ENCODE measurements around the gene SETD7. TPM values are rescaled to one million over a fixed set of nuclear protein-coding genes. Genes with fewer than 3 reads are reported as not detected.

Gene SETD7
- total RNA-seq, 3 donors from 2014 or later: 10.2 to 68.4 (median 24.8) TPM

- H3K4me3 ChIP-seq: no peak overlapping the region
- TF ChIP-seq CTCF (IDR thresholded peaks at IDR 0.05): no peak
- intact Hi-C loops (cut with DNase I, micrococcal nuclease): loop anchor here in 1 of 2 donors (10.0 kb wide), 1 partner anchor 55 kb away; no protein-coding TSS in a partner anchor
- no peaks in the 10 kb centered on the region for H3K36me3 ChIP-seq (ENCODE audit: low read depth)
- DNase-seq (no peak), ATAC-seq (no peak)
- no peaks in the 10 kb centered on the region for H3K4me1 ChIP-seq (ENCODE audit: low read depth)
- no peaks in the 10 kb centered on the region for H3K9me3 ChIP-seq
These were observed 43.8 kb upstream of the SETD7 start for GRCh38 chr4:139599594-139600374.

GRCh38 chr4:139599076-139599475 is 43.1 kb upstream of the SETD7 start:
- no peak for DNase-seq
- intact Hi-C loops (cut with DNase I, micrococcal nuclease): no loop called here
- no peak for TF ChIP-seq CTCF (IDR thresholded peaks at IDR 0.05)
- Histone ChIP-seq H3K9me3 (no peaks in the 10 kb centered on the region), H3K4me3 (no peak overlapping the region), H3K4me1 (ENCODE audit: low read depth) (no peaks in the 10 kb centered on the region), H3K36me3 (ENCODE audit: low read depth) (no peaks in the 10 kb centered on the region)
- no peak for ATAC-seq

GRCh38 chr4:139596684-139597279 is 40.8 kb upstream of the SETD7 start:
- ATAC-seq: no peak
- H3K36me3 ChIP-seq (ENCODE audit: low read depth): no peaks in the 10 kb centered on the region
- no peaks in the 10 kb centered on the region for H3K4me1 ChIP-seq (ENCODE audit: low read depth)
- no peaks in the 10 kb centered on the region for H3K9me3 ChIP-seq
- H3K4me3 ChIP-seq: no peak overlapping the region
- DNase-seq: no peak
- TF ChIP-seq CTCF (IDR thresholded peaks at IDR 0.05): no peak
- intact Hi-C loops (cut with DNase I, micrococcal nuclease): no loop called here

GRCh38 chr4:139596034-139596683 is 40.1 kb upstream of the SETD7 start:
- ATAC-seq: no peak
- DNase-seq: no peak

More at GRCh38 chr4:139596034-139596683, 40.1 kb upstream of the SETD7 start:
- intact Hi-C loops (cut with DNase I, micrococcal nuclease): no loop called here
- no peaks in the 10 kb centered on the region for H3K36me3 ChIP-seq (ENCODE audit: low read depth)
- no peak overlapping the region for H3K4me3 ChIP-seq
- no peak for TF ChIP-seq CTCF (IDR thresholded peaks at IDR 0.05)
- no peaks in the 10 kb centered on the region for H3K9me3 ChIP-seq
- no peaks in the 10 kb centered on the region for H3K4me1 ChIP-seq (ENCODE audit: low read depth)
